Kidney epithelial cell (primary cell): ENCODE results near the gene DDX4. TPM values are rescaled to one million over a fixed set of nuclear protein-coding genes. Genes with fewer than 3 reads are reported as not detected.

Experiments used
- DNase-seq: peaks from one replicate; pipeline ENCODE4 v3.0.0-alpha.2; 2010; ENCODE audit warnings: low read depth
- H3K27me3 ChIP-seq: 2 replicates; pipeline ENCODE4 v1.6.0; 2011; ENCODE audit warnings: low read length; ENCODE audit not compliant: control insufficient read depth, insufficient read depth
- H3K36me3 ChIP-seq: 2 replicates; pipeline ENCODE4 v1.5.1; 2011; ENCODE audit warnings: low read length; ENCODE audit not compliant: control insufficient read depth, insufficient read depth
- H3K4me3 ChIP-seq: 2 replicates; pipeline ENCODE4 v1.5.1; 2011; ENCODE audit warnings: low read depth, mild to moderate bottlenecking, control low read depth, low read length
- total RNA-seq: library from RNA; depleted of rRNA; stranded (reverse); fragments of >200 nt; gene quantifications from 2 replicates; pipeline ENCODE4 v1.2.3, GENCODE V29; 2015
- TF ChIP-seq, protein P1 (sequence below): IDR thresholded peaks from 2 replicates; pipeline ENCODE4 v1.5.1; 2011; ENCODE audit warnings: mild to moderate bottlenecking, moderate library complexity, low read length, control low read depth, inconsistent platforms; ENCODE audit not compliant: insufficient read depth, poor library complexity, severe bottlenecking

DDX4 gene
- total RNA-seq, 1 donor from 2014 or later, result not detected

DNA sequence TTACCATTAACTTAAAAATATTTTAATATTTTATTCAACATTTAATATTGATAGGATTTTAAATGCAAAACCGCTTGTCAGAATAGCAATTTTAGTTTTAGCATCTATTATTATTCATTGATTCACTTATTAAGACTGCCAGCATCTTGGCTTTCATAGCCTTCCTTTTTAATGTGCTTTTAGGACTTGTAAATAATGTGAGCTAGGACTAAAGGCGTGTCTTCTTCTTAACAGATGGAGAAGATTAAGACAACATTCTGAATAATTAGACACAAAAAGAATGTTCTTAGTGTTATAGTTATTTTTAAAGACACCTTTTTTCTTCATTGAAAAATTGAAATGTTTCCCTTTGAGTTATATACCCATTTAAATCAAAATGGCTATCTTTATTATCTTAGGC lies 120.2 kb downstream of the DDX4 start:
- H3K27me3 ChIP-seq, result no peaks in the 10 kb centered on the region
- H3K36me3 ChIP-seq, result no peaks in the 10 kb centered on the region
- H3K4me3 ChIP-seq, result no peak overlapping the region
- TF ChIP-seq, protein P1, sequence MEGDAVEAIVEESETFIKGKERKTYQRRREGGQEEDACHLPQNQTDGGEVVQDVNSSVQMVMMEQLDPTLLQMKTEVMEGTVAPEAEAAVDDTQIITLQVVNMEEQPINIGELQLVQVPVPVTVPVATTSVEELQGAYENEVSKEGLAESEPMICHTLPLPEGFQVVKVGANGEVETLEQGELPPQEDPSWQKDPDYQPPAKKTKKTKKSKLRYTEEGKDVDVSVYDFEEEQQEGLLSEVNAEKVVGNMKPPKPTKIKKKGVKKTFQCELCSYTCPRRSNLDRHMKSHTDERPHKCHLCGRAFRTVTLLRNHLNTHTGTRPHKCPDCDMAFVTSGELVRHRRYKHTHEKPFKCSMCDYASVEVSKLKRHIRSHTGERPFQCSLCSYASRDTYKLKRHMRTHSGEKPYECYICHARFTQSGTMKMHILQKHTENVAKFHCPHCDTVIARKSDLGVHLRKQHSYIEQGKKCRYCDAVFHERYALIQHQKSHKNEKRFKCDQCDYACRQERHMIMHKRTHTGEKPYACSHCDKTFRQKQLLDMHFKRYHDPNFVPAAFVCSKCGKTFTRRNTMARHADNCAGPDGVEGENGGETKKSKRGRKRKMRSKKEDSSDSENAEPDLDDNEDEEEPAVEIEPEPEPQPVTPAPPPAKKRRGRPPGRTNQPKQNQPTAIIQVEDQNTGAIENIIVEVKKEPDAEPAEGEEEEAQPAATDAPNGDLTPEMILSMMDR, result no peak
- no peak for DNase-seq

DNA sequence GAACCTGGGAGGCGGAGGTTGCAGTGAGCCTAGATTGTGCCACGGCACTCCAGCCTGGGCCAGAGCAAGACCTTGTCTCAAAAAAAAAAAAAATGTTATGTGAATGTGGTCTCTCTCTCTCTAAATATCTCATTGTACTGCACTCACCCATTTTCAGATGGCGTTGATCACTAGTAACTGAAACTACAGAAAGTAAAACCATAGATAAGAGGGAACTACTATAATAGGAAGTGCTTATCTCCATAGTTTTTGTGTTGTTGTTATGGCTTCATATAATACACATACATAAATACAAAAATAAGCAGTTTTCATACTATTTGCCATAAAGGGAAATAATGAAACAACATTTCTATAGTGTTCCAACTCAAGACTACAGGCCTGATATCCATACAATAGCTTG lies 122.4 kb downstream of the DDX4 start:
- Histone ChIP-seq H3K27me3 (no peaks in the 10 kb centered on the region), H3K4me3 (no peak overlapping the region), H3K36me3 (no peaks in the 10 kb centered on the region)
- TF ChIP-seq, protein P1, result no peak
- DNase-seq, result no peak

DNA sequence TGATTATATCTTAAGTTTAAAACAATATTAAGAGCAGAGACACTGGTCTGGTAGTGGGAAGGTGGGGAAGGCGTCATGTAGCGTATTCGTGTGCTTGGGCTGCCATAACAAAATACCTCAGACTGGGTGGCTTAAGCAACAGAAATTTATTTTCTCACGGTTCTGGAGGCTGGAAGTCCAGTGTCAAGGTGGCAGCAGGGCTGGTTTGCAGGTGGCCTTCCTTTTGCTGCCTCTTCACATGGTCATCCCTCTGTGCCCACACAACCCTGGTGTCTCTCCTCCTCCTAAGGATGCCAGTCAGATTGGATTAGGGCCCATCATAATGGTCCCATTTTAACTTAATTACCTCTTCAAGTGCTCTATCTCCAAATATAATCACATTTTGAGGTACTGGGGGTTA lies 122.8 kb downstream of the DDX4 start:
- TF ChIP-seq, protein P1, result no peak
- H3K4me3 ChIP-seq, result no peak overlapping the region
- H3K27me3 ChIP-seq, result no peaks in the 10 kb centered on the region
- DNase-seq, result no peak
- no peaks in the 10 kb centered on the region for H3K36me3 ChIP-seq

DNA sequence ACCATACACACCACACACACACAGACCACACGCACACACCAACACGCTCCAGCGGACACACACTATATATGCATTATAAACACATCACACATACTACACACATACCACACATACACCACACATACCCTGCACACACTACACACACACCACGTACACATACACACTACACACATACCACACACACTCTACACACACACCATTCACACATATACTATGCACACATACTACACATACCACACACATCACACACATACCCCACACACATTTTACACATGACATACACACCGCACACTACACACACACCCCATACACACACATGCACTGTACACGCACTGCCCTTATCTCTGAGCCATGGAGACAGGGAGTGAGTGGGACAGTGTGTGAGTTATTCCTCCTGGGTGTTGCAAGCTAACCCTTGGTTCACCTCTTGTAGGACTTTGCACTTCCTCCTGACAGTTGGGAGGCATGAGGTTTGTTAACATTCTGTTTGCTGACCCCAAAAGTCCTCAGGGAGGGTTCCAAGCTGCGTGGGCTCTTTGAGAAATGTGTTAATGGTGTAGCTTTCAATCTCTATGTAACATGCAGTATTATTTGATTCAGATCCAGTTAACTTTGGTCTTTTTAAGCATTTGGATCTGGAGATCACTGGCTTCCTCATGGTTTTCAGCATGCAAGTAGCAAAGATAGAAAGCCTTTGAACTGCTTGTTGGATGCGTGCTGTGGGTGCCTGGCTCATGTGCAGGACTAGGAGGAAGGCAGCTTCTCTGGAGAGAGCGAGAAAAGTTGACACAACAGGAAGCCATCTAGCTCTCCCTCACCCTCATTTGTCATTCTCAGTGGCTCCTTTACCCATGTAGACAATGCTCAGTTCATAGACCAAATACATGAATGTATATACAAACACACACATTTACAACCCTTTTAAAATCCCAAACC lies 127.0 kb downstream of the DDX4 start:
- H3K4me3 ChIP-seq, result no peak overlapping the region
- H3K27me3 ChIP-seq, result no peaks in the 10 kb centered on the region
- TF ChIP-seq, protein P1, result no peak
- H3K36me3 ChIP-seq, result no peaks in the 10 kb centered on the region
- DNase-seq, result no peak

- TF ChIP-seq, protein P1, result no peak
- Histone ChIP-seq H3K27me3 (no peaks in the 10 kb centered on the region), H3K36me3 (no peaks in the 10 kb centered on the region), H3K4me3 (no peak overlapping the region)
- DNase-seq, result no peak
Measured at GRCh38 chr5:55865831-55866230, 128.0 kb downstream of the DDX4 start.
